Right kidney (tissue), 1 donor: ENCODE measurements around the gene SLC7A14.
"Not testable (repeated sequence)": the region's sequence is repeated elsewhere in the genome, so short reads cannot be mapped to it uniquely, and the experiment has no call there.

Source experiments
- DNase-seq: peaks from one replicate; pipeline ENCODE4 v3.0.0-alpha.2; 2016

The SLC7A14 gene

GRCh38 chr3:170593634-170594033 is 7.8 kb upstream of the SLC7A14 start:
- no peak for DNase-seq

GRCh38 chr3:170589113-170589512 is 3.2 kb upstream of the SLC7A14 start:
- no peak for DNase-seq

- peak; percentile 28 for DNase-seq
These were observed 603 bp downstream of the SLC7A14 start for GRCh38 chr3:170585008-170585936.

GRCh38 chr3:170584585-170585007 is 1.3 kb downstream of the SLC7A14 start:
- peak; percentile 71 for DNase-seq

DNA sequence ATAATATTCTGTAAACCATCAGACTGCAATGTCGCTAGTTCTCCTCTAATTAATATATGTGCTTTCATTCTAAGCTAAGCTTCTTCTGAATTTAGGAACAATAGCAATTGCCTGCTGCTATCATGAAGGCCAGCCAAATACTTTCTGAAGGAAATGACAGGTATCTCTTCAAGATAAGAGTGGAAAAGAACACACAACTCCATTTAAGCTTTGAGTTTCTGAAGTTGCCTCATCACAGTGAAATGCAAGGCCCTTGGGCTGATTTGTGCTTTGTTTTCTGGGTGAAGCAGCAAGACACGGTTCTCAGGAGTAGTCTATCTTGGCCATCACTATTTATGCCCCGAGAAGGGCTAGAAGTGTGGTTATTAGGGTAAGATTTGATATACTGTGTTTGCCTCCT is 6.2 kb downstream of the SLC7A14 start:
- DNase-seq: no peak

DNA sequence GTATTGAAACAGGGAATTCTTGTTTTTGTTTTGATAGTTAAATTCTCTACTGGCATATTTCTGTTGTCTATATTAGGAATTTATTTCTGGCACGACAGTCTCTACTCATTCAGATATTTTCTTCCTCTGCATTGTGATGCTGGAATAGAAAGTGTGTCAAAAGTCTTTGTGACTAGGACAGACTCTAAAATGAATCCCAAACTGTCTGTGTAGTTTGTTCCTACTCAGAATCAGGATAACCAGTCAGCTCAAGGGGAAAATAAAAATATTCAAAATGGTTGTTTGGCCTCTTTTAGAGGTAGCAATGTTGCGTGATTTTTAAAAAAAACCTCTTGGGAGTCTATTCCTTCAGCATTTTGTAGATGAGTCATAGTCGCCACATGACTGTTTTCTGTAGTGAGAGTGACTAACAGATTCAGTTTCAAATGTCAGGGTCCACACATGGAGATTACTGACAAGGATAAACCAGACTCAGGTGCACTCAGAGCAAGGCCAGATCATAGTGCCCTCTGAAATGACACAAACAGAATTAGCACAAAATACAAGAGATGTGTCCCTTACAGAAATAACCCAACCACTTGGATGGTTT is 13.1 kb downstream of the SLC7A14 start:
- DNase-seq: no peak

GRCh38 chr3:170567598-170567997 is 18.3 kb downstream of the SLC7A14 start:
- DNase-seq: not testable (repeated sequence)

DNA sequence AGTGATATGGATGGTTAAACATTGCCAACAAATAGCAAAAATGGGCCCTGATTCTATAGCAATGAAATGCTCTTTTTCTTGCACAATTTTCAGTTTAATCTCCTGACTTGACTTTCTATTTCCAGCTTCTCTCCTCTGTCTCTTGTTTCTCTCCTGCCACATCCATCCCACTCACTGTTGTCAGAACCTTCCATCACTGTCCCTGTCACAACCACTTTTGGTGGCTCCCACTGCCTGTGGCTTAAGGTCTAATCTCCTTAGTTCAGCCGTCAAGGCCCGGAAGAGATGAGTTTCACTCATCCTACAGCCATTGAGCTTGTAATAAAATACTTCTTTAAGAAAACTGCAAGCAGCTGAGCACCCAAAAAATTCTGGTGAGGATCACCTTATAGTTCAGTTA is 19.5 kb downstream of the SLC7A14 start:
- no peak for DNase-seq

- no peak for DNase-seq
These were observed 20.4 kb downstream of the SLC7A14 start for GRCh38 chr3:170565495-170565894.

DNA sequence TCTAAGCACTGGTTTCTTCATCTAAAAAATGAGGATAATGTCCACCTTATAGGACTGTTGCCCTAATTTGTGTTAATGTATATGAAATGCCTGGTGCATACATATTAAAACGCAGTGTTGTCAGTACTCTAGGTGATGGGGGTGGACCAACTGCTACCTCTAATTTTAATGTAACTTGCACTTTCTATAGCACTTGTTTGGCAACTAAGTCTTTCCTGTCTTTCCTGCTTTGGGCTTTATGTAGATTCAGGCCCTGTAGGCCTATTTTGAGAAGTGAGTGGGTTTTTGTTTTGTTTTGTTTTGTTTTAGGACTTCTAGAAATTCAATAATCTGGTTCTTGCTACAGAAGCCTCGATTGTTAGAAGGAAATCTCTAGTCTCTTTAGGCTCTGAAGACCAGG is 21.2 kb downstream of the SLC7A14 start:
- DNase-seq: no peak

- no peak for DNase-seq
These were observed 22.0 kb downstream of the SLC7A14 start for GRCh38 chr3:170563712-170564423.

GRCh38 chr3:170562080-170562479 is 23.8 kb downstream of the SLC7A14 start:
- no peak for DNase-seq

- DNase-seq: no peak
These were observed 25.0 kb downstream of the SLC7A14 start for GRCh38 chr3:170560717-170561382.

DNA sequence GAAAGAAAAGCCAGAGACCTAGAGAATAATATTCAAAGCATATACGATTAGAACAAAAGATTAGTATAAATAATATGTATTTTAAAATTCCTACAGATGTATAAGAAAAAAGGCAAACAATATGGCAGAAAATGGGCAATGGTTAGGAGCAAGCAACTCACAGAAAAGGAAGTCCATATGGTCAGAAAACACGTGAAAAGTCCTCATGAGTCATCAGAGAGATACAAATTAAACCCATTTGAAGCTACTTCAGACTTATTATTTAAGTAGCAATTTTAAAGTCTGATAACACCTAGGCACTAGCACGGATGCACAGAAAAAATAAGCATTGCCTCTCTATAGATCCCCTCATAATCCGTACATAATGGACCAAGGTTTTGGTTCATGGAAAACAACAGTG is 25.6 kb downstream of the SLC7A14 start:
- DNase-seq: no peak

GRCh38 chr3:170558427-170558826 is 27.4 kb downstream of the SLC7A14 start:
- DNase-seq: no peak

DNA sequence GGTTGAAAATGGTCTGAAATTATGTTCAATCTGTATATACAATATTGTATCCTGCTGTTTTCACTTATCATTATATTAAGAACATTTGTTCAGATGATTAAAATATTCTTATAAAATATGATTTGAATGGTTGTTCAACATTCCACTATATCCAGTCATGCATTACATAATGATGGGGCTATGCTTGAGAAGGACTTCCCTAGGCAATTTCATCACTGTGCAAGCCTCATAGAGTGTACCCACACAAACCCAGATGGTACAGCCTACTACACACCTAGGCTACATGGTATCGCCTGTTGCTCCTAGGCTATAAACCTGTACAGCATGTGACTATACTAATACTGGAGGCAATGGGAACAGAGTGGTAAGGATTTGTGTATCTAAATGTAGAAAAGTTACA is 30.5 kb downstream of the SLC7A14 start:
- DNase-seq: no peak

DNA sequence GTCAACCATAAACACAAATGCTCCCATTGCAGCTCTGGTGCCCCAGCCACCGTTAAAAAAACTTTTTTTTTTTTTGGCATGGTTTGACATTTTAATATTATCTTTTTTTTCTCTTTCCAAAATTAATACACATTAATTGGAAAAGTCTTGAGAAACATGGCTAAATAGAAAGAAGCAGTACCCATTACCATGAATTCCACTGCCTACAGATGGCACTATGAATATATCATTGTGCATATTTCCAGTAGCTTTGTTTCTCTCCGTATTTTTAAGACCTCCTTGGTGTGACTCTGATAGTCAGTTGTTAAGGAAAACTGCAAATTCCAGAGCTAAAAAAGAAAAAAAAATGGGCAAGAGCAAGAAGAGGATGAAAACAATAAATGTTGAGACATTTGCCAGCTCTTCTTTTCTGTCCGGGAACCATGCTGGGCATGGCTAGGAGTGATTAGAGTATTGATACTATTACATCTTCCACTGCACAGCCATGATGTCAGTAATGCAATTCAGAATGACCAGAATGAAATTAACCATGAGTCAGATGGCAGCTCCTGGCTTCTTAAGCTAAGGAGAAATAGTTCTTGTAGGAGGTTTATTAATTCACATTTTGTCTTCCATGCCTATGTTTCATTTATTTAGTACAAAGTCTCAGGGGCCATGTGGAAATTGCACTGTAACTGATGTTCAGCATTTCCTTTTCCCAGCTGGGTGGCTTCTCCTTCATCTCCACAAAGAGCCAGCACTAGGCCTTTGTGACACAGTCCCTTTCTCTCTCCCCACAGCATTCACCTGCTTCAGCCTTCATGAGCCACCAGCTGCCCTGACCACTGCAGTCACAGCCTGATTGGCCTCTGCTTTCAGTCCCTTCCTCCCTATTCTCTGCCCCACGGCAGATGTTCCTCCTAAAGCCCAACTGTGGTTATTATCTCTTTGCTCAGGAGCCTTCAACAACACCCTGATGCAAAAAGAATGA is 31.8 kb downstream of the SLC7A14 start:
- no peak for DNase-seq

DNA sequence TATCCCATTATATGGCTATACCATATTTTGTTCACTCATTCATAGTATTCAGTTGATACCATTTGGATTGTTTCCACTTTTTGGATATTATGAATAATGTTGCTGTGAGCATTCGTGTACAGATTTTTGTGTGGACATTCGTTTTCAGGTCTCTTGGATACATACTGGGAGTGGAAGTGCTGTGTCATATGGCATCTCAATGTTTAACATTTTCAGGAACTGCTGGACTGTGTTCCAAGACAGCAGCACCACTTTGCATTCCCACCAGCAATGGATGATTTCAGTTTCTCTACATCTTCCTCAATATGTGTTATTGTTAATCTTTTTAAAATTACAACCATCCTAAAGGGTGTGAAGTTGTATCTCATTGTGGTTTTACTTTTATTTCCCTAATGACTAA is 34.6 kb downstream of the SLC7A14 start:
- DNase-seq: no peak

GRCh38 chr3:170542704-170543103 is 43.2 kb downstream of the SLC7A14 start:
- DNase-seq: no peak

DNA sequence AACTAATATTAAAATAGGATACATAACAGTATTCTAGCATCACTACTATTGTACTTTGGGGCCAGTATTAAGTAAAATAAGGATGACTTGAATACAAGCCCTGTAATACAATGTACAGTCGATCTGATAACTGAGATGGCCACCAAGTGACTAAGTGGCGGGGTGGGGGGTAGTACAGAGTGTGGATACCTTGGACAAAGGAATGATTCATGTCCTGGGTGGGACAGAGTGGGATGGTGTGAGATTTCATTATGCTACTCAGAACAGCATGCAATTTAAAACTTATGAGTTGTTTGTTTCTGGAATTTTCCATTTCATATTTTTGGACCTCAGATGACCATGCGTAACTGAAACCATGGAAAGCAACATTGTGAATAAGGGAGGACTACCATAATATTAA is 46.0 kb downstream of the SLC7A14 start:
- no peak for DNase-seq

DNA sequence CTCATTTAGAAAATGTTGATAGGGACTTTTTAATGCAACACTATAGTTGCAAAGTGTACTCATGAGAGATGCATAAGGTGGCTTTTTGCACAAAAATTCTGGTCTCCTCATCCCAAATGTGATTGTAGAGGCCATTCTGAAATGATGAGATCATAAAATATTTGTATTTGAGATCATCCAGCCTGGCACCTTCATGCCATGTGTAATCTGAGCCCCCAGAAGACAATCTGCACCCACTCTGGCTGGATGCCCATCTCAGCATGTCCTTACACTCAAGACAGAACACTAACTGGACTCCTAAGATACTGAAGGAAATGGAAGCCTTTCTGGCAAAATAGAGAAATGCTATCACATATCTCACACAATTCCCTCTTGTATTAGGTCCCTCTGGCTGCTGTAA is 49.2 kb downstream of the SLC7A14 start:
- no peak for DNase-seq
